CD4-positive, alpha-beta T cell treated with Interferon gamma for 1 hour (primary cell): ENCODE results near the gene ATXN7L1.
A peak's percentile ranks its signal among the peaks of the same experiment; 100 is the strongest.

ENCODE experiments used
- DNase-seq: peaks from one replicate; pipeline ENCODE4 v3.0.0-alpha.2; 2020

The ATXN7L1 gene

GRCh38 chr7:105826143-105826542, 50.3 kb downstream of the ATXN7L1 start:
- DNase-seq, result no peak

- no peak for DNase-seq
These were observed 51.0 kb downstream of the ATXN7L1 start for GRCh38 chr7:105825371-105825770.

- no peak for DNase-seq
These were observed 53.6 kb downstream of the ATXN7L1 start for GRCh38 chr7:105822806-105823205.

GRCh38 chr7:105821527-105821926, 54.9 kb downstream of the ATXN7L1 start:
- no peak for DNase-seq

DNA sequence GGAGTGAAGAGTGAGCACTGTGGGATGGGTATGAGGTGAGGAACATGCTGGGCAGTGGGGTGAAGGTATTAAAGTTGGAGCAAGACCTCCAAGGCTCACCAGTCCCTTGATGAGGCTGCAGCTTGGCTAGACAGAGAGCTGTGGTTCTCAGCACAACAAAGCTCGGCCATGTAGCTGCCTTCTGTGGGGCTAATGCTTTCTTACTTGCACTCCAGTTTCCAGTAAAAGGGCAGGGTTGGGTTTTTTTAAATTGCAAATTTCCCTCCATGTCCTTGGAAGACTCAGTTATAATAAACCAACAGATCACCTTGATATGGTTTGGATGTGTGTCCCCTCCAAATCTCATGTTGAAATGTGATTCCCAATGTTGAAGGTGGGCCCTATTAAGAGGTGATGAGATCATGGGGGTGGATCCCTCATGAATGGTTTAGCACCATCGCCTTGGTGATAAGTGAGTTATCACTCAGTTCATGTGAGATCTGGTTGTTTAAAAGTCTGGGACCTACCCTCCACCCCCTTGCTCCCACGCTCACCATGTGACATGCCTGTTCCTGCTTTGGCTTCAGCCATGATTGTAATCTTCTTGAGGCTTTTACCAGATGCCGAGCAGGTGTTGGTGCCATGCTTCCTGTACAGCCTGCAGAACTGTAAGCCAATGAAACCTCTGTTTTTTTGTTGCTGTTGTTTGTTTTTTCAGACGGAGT, 55.9 kb downstream of the ATXN7L1 start:
- DNase-seq, result no peak

DNA sequence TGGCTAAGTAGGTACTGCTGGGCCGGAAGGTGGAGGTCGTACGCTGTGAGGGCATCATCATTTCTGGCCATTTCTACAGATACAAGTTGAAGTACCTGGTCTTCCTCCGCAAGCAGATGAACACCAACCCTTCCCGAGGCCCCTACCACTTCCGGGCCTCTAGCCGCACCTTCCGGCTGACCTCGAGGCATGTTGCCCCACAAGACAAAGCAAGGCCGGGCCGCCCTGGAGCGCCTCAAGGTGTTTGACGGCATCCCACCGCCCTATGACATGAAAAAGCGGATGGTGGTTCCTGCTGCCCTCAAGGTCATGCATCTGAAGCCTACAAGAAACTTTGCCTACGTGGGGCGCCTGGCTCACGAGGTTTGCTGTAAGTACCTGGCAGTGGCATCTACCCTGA, 56.8 kb downstream of the ATXN7L1 start:
- DNase-seq, result no peak

DNA sequence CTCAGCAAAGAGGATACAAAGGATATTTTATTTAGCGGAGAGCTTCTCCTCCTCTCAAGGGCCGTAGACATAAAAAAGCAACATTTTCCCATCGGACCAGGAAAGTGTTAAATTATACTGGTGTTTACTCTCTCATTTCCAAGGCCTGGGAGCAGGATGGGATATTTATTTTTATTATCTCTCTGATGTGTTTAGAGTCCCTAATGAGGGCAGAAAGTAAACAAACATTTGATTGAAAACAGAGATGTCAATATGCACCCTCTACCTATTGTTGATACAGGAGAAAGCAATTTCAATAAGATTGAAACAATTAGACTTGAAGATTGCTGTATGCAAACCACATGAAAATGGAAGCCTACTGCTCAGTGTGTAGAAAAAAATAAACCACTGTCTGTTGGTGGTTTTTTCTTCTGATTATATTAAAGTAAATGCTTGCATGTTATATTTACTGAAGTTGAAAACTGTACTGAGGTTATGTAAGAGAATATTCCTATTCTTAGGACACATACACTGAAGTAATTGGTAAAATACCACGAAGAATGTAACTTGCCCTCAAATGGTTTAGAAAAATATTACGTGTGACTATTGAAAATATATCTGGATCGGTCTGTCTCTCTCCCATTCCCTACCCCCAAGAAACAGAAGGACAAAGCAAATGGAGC, 59.3 kb downstream of the ATXN7L1 start:
- no peak for DNase-seq

DNA sequence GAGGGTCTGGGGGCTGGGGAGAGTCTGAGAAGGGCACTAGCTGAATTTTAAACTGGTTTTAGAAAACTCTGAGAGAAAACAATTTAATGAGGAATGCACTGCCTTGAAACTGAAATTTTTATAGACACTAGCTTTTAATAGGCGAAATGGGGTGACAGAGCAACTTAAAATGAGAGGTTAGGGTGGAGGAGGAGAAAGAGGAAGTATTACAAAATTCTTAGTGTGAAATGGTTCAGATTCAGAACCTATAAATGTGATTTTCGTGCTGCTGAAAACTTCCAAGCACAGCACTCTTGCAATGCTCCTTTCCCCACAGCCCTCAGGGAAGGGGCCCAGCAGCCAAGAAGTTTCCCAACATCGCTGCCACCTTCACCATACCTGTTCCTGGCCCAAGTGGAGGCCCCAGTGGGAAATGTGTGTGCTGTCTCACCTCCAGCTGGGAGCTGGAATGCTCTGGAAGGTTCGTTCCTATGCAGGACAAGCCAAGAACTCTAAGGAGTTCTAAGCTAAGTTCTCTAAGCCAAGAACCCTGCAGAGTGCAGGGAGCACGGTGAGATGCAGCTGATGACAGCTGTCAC, 60.0 kb downstream of the ATXN7L1 start:
- DNase-seq, result no peak

DNA sequence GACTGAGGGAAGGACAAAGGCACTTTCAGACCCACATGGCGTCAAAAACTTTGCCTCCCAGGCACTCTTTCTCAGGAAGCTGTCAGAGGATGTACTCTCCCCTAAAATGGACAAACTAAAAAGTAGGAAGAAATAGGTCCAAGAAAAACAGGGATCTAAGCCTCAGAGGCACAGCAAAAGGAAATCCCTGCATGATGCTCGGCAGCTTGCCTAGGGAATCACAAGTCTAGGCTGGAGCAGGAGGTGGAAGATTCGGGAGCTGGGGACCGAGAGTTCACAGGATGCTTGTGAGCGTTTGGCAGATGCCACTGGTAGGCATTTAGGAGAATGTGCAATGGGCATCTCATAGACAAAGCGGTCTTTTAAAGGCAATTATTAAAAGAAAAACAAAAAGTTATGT, 60.8 kb downstream of the ATXN7L1 start:
- no peak for DNase-seq

DNA sequence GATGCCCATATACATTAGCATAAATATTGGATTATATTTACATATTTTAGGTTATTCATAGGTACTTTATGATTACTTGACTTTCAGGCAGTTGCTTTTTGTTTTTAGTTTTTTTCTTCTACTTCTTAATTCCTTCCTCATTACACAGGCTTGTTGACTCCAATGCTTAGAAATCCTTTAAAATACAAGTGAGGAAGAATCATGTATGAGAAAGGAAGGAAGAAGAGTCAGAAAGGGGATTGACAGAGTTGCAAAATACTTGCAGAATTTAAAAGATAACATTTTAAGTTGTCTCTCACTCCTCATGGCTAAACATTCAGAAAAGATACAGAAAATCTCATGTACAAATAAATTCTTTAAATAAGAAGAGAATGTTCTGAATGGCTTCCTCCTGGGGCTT, 61.9 kb downstream of the ATXN7L1 start:
- no peak for DNase-seq

DNA sequence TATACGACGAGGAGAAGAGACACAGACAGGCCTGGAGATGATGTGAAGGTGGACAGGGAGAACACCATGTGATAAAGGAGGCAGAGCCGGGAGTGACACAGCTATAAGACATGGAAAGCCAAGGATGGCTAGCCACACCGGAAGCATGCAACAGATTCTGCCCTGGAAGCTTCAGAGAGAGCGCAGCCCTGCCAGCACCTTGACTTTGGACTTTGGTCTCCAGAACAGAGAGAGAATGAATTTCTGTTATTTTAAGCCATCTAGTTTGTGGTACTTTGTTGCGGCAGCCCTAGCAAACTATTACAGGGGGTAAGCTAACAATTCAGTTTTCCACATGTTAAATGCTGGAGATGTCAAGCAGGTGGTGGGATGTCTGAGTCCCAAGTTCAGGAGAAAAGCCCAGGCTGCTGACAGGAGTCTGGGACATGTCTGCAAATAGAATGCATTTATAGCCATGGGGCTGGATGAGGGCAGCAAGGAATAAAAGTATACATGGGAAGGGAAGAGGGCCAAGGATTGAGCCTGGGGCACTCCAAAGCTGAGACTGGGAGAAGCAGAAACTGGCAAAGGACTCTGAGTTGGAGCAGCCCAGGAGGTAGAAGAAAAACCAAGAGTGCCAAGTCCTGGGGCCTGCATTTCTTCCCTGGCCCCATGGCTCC, 65.1 kb downstream of the ATXN7L1 start:
- no peak for DNase-seq

DNA sequence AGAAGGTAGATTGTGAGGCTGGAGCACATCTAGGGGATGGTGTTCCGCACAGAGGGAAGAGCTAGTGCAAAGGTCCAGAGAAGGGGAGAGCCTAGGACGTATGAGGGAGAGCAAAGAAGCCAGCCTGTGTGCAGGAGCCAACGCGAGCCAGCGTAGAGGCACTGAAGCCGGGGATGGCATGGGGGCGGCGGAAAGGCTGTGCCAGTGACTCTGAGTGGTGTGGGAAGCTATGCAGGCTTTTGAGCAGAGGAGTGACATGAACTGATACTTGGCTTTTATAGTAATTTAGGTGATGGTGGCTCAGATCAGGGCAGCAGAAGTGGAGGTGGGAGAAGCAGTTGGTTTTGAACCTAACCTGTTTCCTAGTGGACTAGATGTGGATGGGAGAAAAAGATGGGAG, 65.8 kb downstream of the ATXN7L1 start:
- no peak for DNase-seq

GRCh38 chr7:105808703-105809590, 67.5 kb downstream of the ATXN7L1 start:
- DNase-seq, result peak; percentile 76

- no peak for DNase-seq
These were observed 68.2 kb downstream of the ATXN7L1 start for GRCh38 chr7:105808209-105808608.

- DNase-seq, result no peak
These were observed 69.0 kb downstream of the ATXN7L1 start for GRCh38 chr7:105807448-105807762.

GRCh38 chr7:105806592-105807447, 69.6 kb downstream of the ATXN7L1 start:
- DNase-seq, result peak; percentile 51

DNA sequence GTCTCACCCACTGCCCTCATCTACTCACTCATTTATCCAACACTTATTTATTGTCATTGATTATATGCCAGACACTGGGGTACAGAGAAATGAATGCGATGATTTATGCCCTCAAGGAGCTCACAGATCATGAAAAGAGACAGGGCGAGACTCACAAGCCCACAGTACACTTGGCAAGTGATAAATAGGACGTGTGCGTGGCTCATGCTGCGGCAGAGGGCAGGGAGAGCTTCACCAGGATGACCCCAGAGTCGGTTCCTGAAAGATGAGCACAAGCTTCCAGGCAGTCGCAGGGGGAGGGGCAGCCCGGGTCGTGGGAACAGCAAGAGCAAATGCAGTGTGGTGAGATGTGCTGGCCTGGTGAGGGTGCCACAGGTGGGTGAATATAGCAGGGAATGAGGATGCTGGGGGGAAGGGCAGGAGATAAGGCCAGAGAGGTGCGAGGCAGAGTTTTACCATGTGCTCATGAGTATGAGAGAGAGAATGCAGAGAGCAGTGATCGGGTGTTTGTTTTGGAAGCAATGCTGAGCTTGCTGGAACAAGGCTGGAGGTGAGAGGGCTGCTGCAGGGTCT, 70.9 kb downstream of the ATXN7L1 start:
- DNase-seq, result no peak

GRCh38 chr7:105803429-105803736, 73.0 kb downstream of the ATXN7L1 start:
- no peak for DNase-seq

- DNase-seq, result no peak
These were observed 73.6 kb downstream of the ATXN7L1 start for GRCh38 chr7:105802604-105803428.

- no peak for DNase-seq
These were observed 75.4 kb downstream of the ATXN7L1 start for GRCh38 chr7:105800849-105801534.
